Measurements from ENCODE around the gene MNT.
"Not testable (repeated sequence)": the region's sequence is repeated elsewhere in the genome, so short reads cannot be mapped to it uniquely, and the experiment has no call there.

Gene MNT

DNA sequence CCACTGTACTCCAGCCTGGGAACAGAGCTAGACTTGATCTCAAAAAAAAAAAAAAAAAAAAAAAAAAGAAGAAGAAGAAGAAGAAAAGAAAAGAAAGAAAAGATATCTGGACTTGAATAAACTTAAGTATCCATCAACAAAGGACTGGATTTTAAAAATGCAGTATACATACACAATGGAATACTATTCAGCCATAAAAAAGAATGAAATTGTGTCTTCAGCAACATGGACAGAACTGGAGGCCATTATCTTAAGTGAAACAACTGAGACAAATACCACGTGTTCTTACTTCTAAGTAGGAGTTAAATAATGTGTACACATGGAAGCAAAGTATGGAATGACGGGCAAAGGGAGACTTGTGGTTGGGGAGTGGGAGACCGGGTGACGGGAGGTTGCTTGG is 40.1 kb upstream of the MNT start:
- in situ Hi-C loops (cut with MboI; ENCODE audit: low sequenced_read_pairs, unreplicated experiment), result no loop called here
- DNase-seq (ENCODE audit: low spot score), result no peak
- TF ChIP-seq, protein P1, sequence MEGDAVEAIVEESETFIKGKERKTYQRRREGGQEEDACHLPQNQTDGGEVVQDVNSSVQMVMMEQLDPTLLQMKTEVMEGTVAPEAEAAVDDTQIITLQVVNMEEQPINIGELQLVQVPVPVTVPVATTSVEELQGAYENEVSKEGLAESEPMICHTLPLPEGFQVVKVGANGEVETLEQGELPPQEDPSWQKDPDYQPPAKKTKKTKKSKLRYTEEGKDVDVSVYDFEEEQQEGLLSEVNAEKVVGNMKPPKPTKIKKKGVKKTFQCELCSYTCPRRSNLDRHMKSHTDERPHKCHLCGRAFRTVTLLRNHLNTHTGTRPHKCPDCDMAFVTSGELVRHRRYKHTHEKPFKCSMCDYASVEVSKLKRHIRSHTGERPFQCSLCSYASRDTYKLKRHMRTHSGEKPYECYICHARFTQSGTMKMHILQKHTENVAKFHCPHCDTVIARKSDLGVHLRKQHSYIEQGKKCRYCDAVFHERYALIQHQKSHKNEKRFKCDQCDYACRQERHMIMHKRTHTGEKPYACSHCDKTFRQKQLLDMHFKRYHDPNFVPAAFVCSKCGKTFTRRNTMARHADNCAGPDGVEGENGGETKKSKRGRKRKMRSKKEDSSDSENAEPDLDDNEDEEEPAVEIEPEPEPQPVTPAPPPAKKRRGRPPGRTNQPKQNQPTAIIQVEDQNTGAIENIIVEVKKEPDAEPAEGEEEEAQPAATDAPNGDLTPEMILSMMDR (IDR thresholded peaks at IDR 0.05; ENCODE audit: borderline replicate concordance, control extremely low read depth, extremely low read depth, insufficient read depth, missing control alignments), result no peak

- DNase-seq (ENCODE audit: low spot score); in situ Hi-C loops (cut with MboI; ENCODE audit: low sequenced_read_pairs, unreplicated experiment): not testable (repeated sequence)
Observed at GRCh38 chr17:2439997-2440396, 39.1 kb upstream of the MNT start.

DNA sequence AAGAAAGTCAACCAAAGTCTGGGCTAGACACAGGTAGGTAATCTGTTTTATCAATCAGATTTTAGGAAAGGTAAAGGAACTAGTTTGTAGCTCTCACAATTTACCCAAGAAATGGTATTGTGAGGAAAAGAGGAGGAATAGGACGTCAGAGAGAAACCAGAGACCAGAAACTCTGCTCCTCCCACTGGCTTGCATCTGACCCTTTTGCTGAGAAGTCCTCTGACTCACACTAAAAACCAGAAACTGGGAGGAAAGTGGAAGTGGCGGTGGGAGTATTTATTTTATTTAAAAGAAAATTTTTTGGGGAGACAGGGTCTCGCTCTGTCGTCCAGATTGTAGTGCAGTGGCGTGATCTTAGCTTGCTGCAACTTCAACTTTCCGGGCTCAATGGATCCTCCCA is 38.0 kb upstream of the MNT start:
- DNase-seq (ENCODE audit: low spot score), result no peak
- in situ Hi-C loops (cut with MboI; ENCODE audit: low sequenced_read_pairs, unreplicated experiment), result no loop called here
- TF ChIP-seq, protein P1 (IDR thresholded peaks at IDR 0.05; ENCODE audit: borderline replicate concordance, control extremely low read depth, extremely low read depth, insufficient read depth, missing control alignments), result no peak

- in situ Hi-C loops (cut with MboI; ENCODE audit: low sequenced_read_pairs, unreplicated experiment), result no loop called here
- TF ChIP-seq, protein P1 (IDR thresholded peaks at IDR 0.05; ENCODE audit: borderline replicate concordance, control extremely low read depth, extremely low read depth, insufficient read depth, missing control alignments), result no peak
- DNase-seq (ENCODE audit: low spot score), result no peak
Observed at GRCh38 chr17:2436316-2436905, 35.6 kb upstream of the MNT start.

GRCh38 chr17:2435862-2436261 is 35.0 kb upstream of the MNT start:
- no peak for DNase-seq (ENCODE audit: low spot score)
- in situ Hi-C loops (cut with MboI; ENCODE audit: low sequenced_read_pairs, unreplicated experiment), result no loop called here
- TF ChIP-seq, protein P1 (IDR thresholded peaks at IDR 0.05; ENCODE audit: borderline replicate concordance, control extremely low read depth, extremely low read depth, insufficient read depth, missing control alignments), result no peak

GRCh38 chr17:2435181-2435741 is 34.4 kb upstream of the MNT start:
- TF ChIP-seq, protein P1 (IDR thresholded peaks at IDR 0.05; ENCODE audit: borderline replicate concordance, control extremely low read depth, extremely low read depth, insufficient read depth, missing control alignments), result no peak
- in situ Hi-C loops (cut with MboI; ENCODE audit: low sequenced_read_pairs, unreplicated experiment), result no loop called here
- no peak for DNase-seq (ENCODE audit: low spot score)

DNA sequence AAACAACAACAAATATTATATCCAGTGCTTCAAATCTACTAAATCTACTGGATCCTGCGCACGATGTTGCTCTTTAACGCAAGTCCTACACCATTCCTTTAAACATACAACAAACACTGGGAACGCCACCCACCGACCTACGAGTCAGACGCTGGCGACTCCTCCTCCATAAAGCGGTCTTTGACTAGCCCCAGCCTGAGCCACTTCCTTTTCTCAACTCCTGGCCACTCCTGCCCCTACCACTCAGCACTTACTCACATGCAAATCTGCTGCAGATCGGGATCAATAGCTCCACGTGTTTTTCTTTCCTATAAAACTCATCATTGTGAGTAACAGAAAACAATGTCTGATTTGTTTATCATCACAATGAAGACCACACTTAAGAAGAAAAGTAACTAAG is 32.8 kb upstream of the MNT start:
- in situ Hi-C loops (cut with MboI; ENCODE audit: low sequenced_read_pairs, unreplicated experiment), result no loop called here
- TF ChIP-seq, protein P1 (IDR thresholded peaks at IDR 0.05; ENCODE audit: borderline replicate concordance, control extremely low read depth, extremely low read depth, insufficient read depth, missing control alignments), result no peak
- no peak for DNase-seq (ENCODE audit: low spot score)
